DMS114 treated with DMSO at 0.1 percent for 48 hours (cell line): ENCODE results near the gene WDR6.

ENCODE experiments used
- DNase-seq: peaks from one replicate; lab custom pipeline; 2025; ENCODE audit not compliant: unreplicated experiment; lab: John Stamatoyannopoulos, UW

Gene WDR6

DNA sequence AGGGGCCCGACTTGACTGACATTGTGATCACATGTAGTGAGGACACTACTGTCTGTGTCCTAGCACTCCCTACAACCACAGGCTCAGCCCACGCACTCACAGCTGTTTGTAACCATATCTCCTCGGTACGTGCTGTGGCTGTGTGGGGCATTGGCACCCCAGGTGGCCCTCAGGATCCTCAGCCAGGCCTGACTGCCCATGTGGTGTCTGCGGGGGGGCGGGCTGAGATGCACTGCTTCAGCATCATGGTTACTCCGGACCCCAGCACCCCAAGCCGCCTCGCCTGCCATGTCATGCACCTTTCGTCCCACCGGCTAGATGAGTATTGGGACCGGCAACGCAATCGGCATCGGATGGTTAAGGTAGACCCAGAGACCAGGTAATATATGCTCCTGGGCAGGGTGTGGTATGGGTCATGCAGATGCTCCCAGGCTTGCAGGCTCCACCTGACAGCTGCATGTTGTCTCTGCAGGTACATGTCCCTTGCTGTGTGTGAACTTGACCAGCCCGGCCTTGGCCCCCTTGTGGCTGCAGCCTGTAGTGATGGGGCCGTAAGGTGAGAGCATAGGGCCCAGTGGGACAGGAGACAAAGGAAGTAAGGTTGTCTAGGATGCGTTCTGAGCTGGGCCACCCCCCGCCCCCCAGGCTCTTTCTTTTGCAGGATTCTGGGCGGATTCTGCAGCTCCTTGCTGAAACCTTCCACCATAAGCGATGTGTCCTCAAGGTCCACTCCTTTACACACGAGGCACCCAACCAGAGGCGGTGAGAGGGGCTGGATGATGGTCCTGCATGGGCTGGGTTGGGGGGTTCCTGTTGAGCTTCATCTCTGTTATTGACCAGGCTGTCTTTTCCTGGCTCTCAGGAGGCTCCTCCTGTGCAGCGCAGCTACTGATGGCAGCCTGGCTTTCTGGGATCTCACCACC lies 6.8 kb downstream of the WDR6 start:
- peak; percentile 13 for DNase-seq

DNA sequence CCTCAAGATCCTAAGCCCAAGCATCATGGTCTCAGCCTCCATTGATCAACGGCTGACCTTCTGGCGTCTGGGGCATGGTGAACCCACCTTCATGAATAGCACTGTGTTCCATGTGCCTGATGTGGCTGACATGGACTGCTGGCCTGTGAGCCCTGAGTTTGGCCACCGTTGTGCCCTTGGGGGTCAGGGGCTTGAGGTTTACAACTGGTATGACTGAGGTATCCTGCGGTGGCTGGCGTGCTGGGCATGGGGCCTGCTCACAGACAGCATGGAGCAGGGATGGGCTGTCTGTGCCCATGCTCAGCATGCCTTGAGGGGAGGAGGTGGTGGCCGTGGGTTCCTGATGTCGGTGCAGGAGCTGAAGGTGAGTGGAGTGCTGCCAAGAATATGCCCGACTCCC lies 7.9 kb downstream of the WDR6 start:
- no peak for DNase-seq

DNA sequence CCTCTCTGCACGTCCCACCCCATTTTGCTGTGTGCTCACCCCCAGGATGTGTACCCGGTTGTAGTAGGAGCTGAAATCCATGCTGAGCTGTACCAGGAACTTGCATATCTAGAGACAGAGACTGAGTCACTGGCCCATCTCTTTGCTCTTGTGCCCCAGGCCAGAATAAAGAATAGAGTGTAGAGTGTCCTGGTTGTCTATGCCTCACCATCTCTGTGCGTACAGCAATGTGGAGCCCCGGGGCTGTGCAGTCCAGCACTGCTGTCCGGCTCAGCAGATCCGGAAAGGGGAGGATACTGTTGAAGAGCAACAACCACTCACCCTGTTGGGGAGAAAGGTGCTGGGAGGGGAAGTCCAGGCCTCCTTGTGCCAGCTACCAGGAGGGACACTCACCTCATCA lies 8.6 kb downstream of the WDR6 start:
- DNase-seq, result no peak

DNA sequence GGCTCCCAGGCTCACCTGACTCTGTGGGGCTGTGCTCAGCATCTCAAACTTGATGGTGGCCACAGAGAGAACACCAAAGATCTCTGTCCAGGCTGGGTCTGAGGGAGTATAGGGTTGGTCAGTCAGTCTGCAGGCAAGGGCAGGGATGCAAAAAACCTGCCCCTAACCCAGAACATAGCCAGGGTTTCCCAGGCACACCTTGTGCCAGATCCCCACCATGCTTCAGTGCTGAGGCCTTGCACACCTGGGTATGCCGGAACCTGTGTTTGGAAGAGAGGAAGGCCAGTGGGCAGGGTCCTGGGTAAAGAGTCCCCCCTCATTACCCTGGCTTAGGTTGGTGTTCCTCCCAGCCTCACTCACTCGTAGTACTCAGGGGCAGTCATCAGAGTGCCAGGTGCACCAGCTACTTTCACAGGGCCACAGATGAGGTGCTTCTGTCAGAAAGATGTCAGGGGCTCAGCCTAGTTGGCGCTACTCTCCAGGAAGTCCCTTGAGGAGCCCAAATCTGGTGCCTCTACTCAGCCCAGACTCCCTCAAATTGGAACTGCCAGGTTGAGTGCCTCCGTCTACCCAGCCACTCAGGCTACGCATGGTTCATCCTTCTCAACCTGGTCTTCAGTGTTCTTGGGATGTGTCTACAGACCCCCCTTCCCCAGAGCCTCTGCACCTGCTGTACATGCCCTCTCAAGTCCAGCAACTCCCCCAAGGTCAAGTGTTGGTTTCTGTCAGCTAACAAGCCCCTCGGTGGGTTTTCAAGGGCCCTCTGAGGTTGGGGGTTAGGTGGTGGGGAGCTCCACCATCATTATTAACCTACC lies 9.4 kb downstream of the WDR6 start:
- no peak for DNase-seq

DNA sequence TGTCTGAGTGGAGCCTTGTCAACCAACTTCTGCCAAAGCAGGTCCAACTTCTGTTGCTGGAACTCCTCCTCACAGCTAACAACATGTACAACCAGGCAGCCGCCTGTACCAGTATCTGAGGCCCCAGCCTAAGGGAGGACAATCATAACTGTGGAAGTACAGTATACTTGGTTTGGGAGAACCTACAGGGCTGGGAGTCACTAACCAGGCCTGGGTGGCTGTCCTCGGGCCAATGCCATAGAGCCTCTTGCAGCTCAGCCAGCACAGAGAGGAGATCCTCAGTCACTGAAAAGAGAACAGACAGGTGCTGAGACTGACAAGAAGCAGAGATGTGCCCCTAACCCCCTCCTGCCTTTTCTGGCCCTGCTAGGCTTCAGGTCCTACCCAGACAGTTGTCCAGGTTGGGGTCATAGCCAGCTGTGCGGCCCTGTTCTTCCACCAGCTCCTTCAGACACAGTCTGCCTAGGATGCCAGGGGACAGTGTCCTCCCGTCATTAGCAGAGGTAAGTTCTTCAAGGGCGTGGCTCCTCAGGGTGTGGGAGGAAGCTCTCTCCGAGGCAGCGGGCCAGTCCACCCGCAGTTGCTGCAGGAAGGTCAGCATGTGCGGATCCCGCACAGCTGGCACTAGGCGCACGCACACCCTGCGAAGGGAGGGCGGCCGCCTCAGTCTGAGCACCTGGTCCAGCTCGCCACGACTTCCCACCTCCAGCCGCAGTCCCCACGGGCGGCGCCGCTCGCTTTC lies 10.2 kb downstream of the WDR6 start:
- DNase-seq, result peak; percentile 19

DNA sequence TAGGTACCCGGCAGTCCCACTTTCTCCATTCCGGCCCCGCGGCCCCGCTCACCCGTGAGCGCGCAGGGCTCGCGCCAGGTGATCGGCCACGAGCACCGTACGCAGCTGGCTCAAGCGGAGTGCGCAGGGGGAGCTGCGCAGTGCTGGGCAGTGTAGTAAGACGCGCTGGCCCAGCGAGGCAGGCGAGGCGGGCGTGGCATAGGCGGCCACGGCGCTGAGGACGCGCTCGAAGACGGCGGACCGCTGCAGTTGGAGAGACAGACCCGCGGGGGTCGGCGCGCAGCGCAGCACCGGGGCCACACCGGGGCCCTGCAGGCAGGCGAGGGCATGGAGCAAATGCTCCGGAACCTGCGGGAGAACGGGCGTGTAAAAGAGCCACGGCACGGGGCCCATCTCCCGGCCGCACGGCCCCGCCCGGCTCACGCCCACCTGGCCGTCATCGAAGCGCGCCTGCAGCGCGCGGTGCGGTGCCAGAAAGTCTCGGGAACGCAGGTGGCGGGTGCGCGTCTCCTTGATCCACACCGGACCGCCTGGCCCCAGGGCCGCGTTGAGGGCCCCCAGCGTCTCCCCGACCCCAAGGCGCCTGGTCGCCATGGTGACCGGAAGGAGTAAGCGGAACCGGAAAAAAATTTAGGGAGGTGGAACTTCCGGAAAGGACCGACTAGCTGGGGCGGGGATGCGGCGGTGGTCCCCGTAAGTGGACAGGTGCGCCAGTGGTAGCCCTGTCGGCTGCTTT lies 10.9 kb downstream of the WDR6 start, which contains the start of gene DALRD3:
Gene DALRD3, minus strand, starts transcription at position 610 of the 736 bp plus-strand sequence. Its CDS starts 16 bp downstream, at position 594.
- DNase-seq, result peak; percentile 43

DNA sequence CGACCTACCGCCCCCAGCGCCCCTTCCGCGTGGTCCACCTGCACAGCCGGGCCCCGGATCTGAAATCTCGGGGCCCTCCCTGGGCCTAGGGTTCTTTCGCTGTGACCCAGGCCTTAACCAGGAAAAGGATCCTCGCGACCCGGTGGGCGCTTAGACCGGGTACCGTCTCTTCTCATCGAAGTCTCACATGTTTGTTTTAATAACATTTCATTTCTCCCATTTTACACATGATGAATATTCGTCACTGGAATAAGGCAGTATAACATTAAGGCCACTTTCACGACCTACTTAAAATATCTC lies 11.5 kb downstream of the WDR6 start:
- peak; percentile 43 for DNase-seq

DNA sequence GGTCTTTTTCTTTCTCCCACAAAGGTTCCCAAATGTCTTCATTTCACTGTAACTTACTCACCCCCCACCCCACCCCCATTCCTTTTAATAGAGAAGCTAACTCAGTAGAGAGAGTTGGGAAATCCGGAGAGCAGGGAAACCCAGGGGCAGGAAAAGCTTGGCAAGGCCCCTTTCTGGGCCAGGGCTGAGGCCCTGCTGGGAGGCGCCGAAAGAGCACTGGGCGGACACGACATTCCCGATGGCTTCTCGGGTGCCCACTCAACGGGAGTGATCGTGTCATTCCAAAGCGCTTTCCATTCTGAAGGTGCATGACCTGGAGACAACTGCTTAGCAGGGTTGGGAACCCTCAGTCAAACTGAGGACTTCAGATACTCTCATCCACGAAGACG lies 12.7 kb downstream of the WDR6 start:
- DNase-seq, result no peak

DNA sequence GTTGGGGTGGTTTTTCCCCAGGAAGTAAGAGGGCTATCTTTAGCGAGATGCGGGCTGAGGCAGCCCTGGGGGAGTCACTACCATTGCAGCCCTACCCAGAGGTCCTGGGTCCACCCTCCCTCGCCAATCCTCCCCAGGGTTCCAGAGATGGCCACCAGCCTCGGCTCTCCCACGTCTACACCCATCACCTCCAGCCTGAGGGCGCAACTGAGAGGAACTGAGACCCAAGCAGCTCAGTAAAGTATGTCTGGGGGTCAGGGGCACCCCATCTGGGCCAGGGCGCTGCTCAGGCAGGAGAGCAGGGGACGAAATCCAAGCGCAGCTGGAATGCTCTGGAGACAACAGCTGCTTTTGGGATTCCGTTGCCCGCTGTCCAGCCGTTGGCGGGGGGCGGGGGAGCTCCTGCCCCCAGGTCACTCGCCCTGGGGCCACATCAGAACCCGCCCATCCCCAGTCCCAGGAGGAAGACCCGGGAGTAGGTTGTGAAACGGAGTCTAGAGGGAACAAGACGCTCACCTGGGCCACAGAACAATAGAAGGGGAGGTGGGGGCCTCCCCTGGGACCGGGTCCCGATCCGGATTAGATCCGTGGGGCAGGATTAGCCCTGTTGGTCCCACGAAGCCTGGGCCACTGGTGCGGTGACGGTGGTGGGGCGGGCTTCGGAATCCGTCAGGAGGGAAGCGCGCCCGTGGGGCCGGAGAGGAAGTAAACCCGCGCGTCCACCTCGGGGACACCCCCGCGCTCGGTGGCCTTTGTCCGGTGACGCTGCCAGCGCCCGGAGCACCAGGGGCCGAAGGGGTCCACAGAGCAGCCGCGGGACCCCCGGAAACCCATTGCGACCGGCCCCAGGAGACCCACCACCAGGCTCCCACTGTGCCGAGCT lies 13.4 kb downstream of the WDR6 start:
- no peak for DNase-seq

DNA sequence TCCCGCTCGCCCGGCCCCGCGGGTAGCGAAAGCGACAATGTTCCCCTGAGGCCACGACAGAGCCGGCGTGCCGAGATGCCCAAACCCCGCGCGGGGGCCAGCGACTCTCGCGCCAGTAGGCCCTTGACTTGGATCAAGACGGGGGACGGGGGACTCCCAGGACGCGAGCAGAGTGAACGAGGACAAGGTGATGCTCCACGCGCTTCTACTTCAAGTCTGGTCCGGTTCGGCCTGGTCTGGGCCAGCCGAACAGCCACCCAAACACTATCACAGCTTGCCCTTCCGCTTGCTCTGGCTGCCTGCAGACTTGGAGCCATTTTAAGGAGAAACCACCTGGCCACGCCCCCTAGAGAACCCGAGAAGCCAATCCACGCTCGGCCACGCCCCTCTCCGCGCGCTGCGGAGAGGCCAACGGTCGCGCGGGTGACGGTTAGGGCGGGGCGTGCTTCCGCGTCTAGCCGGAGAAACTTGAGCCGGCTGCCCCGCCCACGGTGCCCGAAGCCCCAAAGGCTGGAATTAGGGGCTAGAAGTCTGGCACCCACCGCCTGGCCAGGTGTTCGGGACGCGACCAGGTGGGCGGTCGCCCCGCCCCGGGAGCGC lies 14.1 kb downstream of the WDR6 start:
- peak; percentile 91 for DNase-seq

DNA sequence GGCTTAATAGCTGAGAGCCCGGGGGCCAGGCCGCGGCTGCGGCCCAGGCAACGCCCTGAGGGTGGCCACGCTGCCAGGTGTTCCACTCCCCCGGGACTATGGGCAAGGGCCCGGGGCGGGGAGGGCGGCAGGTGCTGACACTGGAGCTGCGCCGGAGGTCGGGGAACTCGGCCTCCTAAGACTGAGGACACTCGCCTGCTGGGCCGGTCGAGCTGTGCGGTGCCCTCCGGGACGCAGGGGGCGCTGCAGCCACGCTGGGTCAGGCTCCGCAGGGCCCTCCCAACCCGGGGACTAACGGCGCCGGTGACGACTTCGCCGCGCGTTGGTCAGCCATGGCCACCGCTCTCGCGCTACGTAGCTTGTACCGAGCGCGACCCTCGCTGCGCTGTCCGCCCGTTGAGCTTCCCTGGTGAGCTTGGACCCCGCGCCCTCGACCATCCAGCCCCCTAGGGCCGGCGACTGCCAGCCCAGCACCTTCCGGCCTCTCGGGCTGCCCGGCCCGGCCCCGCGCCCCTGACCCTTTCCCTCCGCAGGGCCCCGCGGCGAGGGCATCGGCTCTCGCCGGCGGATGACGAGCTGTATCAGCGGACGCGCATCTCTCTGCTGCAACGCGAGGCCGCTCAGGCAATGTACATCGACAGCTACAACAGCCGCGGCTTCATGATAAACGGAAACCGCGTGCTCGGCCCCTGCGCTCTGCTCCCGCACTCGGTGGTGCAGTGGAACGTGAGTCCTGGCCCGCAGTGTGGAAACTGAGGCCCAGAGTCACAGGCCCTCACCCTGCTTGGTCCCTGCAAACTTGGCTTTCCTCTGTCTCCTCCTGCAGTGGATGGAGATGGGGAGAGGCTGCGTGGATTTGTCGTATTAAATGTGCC lies 14.9 kb downstream of the WDR6 start, which contains the start of gene NDUFAF3:
Gene NDUFAF3, plus strand, starts transcription at position 309 of the 875 bp plus-strand sequence. Its CDS starts 24 bp downstream, at position 333.
- DNase-seq, result peak; percentile 82

DNA sequence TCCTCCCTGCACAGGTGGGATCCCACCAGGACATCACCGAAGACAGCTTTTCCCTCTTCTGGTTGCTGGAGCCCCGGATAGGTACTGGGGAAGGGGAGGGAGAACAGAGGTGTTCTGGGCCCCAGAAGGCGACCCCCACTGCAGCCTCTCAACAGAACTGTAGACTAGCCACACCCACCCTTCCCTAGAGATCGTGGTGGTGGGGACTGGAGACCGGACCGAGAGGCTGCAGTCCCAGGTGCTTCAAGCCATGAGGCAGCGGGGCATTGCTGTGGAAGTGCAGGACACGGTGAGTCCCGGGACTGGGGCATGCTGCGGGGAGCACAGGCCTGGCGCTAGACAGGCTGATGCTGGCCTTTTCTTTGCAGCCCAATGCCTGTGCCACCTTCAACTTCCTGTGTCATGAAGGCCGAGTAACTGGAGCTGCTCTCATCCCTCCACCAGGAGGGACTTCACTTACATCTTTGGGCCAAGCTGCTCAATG lies 15.5 kb downstream of the WDR6 start:
- DNase-seq, result no peak

DNA sequence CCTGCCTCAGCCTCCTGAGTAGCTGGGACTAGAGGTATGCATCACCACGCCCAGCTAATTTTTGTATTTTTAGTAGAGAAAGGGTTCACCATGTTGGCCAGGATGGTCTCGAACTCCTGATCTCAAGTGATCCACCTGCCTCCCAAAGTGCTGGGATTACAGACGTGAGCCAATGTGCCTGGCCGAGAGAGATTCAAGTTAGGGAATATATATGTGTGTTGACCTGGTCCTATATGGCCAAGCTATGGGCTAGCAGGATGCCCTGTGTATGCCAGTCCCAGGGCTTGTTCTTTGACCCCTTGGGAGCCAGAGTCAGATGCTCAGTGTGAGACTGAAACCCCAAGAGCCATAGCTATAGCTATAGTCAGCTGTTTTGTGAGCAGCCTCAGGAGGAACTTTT lies 16.6 kb downstream of the WDR6 start:
- no peak for DNase-seq

DNA sequence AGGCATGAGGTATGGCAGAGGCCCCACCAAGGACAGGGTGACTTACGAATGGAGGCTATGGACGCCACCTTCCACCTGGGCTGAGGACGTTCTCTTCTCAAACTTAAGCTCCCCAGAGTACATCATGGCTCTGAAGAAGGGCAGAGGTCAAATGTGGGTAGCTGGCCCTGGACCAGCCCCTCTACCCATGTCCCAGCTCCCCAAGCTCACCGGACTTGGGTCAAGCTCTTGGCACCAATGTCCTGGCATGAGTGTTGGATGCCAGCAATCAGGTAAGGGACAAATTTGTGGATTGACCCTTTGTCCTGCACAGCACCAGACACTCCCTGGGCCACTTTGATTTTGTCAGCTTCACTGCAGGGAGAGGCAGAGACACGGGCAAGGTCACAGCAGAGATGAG lies 17.3 kb downstream of the WDR6 start:
- no peak for DNase-seq

DNA sequence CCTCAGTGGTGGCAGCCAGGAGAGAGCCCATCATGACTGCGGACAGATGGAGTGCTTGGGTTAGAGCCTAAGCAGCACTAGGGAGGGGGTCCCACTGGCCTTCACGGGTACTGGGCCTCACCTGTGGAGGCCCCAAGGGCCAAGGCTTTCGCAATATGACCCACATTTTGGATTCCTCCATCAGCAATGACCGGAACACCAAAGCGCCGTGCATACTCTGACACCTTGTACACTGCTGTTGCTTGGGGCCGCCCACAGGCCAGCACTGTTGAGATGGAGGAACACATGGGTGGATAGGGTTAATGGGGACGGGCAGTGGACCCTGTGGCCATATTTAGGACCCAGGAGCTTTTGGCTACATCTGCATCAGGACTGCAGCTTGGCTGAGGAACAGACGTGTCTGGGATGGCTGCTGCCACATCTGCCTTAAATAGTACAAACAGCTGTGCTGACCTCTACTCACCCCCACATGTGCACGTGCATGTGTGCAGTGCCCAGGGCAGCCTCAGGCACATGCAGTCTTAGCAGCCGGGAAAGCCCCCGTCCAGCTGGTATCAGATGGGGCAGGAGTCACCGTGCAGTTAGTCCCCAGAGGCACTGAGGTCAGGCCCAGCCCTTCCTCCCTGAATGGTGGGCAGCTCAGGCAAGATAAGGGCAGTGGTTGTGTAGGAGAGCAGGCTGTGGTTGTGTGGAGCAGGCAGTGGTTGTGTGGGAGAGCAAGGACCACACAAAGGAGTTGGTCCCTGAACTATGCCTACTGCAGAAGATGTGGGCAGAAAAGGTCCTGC lies 18.0 kb downstream of the WDR6 start:
- DNase-seq, result no peak

DNA sequence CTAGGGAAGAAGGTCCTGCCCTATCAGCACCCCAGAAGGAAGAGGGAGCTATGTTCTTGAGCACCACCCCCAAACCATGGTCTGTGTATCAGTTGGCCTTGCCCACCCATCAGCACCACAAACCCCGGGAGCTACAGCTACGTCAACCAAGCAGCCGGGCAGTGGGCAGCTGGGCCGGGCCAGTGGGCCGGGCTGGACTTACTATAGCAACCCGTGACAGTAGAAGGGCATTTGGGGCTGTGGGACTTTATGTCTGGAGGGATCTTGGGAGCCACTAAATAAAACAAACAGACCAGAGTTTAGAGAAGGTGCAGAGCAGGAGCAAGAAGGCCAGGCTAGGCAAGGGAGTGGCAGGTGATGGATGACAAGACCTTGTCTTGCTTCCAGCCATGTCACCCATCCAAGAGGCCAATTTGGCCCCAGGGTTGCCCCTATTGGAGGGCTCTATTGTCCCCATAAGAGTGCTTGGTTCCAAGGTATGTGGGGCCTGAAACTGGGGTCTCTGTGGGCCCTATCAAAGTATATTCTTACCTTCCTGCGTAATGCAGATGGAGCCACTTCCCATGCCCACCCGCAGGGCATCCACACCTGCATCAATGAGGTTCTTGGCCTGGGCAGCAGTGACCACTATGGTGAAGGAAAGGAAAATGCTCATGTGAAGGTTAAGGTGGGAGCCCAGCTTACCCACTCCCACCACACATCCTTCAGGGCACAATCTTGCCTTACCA lies 18.8 kb downstream of the WDR6 start:
- no peak for DNase-seq

DNA sequence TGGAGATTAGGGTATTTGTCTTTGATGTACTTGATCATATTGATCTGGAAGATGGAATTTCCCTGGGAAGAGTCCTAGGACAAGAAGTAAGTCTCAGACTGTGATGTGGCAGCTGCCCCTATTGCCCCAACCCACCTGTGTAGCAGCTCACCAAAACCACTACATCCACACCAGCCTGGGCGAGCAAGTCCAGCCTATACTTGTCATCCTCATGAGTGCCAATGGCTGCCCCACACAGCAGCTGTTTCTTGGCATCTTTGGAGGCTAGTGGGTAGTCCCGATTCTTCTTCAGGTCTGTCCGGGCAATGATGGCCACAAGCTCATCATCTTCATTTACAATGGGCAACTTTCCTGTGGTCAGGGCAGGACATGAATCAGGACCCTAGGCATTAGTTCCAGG lies 19.3 kb downstream of the WDR6 start:
- DNase-seq, result no peak
